ENCODE data around the gene CRYBG1.

CRYBG1 gene

DNA sequence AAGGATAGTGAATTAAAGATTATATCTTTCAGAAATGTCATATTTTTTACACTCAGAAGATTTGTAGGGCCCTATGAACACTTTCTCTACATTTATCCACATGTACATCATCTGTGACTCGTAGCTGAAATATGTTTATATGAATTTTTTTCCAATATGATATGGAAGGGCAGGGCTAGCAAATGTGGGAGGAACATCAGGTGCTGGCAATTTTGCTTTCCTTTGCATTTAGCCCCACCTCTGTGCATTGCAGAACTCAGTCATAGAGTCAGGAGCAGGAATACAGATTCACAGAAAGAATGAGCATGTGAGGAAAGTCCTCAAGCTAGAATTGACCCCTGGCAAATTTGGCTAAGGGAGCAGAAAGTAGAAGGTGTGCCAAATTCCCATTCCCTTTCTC is 129.9 kb downstream of the CRYBG1 start:
- in situ Hi-C loops (cut with HindIII; ENCODE audit: low sequenced_read_pairs), result no loop called here
- no peak overlapping the region for H3K4me3 ChIP-seq (ENCODE audit: low read depth, low read length)
- TF ChIP-seq, protein P1, sequence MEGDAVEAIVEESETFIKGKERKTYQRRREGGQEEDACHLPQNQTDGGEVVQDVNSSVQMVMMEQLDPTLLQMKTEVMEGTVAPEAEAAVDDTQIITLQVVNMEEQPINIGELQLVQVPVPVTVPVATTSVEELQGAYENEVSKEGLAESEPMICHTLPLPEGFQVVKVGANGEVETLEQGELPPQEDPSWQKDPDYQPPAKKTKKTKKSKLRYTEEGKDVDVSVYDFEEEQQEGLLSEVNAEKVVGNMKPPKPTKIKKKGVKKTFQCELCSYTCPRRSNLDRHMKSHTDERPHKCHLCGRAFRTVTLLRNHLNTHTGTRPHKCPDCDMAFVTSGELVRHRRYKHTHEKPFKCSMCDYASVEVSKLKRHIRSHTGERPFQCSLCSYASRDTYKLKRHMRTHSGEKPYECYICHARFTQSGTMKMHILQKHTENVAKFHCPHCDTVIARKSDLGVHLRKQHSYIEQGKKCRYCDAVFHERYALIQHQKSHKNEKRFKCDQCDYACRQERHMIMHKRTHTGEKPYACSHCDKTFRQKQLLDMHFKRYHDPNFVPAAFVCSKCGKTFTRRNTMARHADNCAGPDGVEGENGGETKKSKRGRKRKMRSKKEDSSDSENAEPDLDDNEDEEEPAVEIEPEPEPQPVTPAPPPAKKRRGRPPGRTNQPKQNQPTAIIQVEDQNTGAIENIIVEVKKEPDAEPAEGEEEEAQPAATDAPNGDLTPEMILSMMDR (IDR thresholded peaks at IDR 0.05; ENCODE audit: low read depth, low read length), result no peak

GRCh38 chr6:106490974-106491373 is 130.5 kb downstream of the CRYBG1 start:
- TF ChIP-seq, protein P1 (IDR thresholded peaks at IDR 0.05; ENCODE audit: low read depth, low read length), result no peak
- in situ Hi-C loops (cut with HindIII; ENCODE audit: low sequenced_read_pairs), result no loop called here
- DNase-seq (ENCODE audit: low read depth, low spot score), result no peak
- no peak overlapping the region for H3K4me3 ChIP-seq (ENCODE audit: low read depth, low read length)

More for the DNA sequence above, 129.9 kb downstream of the CRYBG1 start:
- no peak for DNase-seq (ENCODE audit: low read depth, low spot score)

GRCh38 chr6:106495014-106495413 is 134.5 kb downstream of the CRYBG1 start:
- no peak overlapping the region for H3K4me3 ChIP-seq (ENCODE audit: low read depth, low read length)
- TF ChIP-seq, protein P1 (IDR thresholded peaks at IDR 0.05; ENCODE audit: low read depth, low read length), result no peak
- no peak for DNase-seq (ENCODE audit: low read depth, low spot score)
- in situ Hi-C loops (cut with HindIII; ENCODE audit: low sequenced_read_pairs), result no loop called here

- in situ Hi-C loops (cut with HindIII; ENCODE audit: low sequenced_read_pairs), result no loop called here
- DNase-seq (ENCODE audit: low read depth, low spot score), result no peak
- TF ChIP-seq, protein P1 (IDR thresholded peaks at IDR 0.05; ENCODE audit: low read depth, low read length), result no peak
- H3K4me3 ChIP-seq (ENCODE audit: low read depth, low read length), result no peak overlapping the region
These were observed 136.3 kb downstream of the CRYBG1 start for GRCh38 chr6:106496823-106497222.

DNA sequence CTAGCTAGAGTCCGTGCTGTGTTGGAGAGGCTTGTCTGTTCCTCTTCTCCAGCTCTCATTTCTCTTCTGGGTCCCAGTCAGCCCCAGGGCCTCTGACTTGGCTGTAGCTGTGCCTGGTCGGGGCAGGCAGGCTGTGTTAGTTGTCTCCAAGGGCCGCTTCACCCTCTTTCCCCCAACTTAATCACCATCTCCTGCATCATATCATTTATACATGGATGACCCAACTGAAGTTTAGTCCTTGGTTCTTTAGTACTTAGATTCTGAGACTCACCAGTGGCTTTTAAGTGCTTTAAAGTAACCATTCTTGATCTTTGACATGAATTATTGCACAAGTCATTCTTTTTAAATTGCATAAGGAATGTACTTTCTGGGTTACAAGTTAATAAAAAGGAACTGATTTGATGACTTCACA is 141.4 kb downstream of the CRYBG1 start:
- in situ Hi-C loops (cut with HindIII; ENCODE audit: low sequenced_read_pairs), result no loop called here
- H3K4me3 ChIP-seq (ENCODE audit: low read depth, low read length), result no peak overlapping the region
- TF ChIP-seq, protein P1 (IDR thresholded peaks at IDR 0.05; ENCODE audit: low read depth, low read length), result no peak
- no peak for DNase-seq (ENCODE audit: low read depth, low spot score)

- DNase-seq (ENCODE audit: low read depth, low spot score), result no peak
- TF ChIP-seq, protein P1 (IDR thresholded peaks at IDR 0.05; ENCODE audit: low read depth, low read length), result no peak
- in situ Hi-C loops (cut with HindIII; ENCODE audit: low sequenced_read_pairs), result no loop called here
- H3K4me3 ChIP-seq (ENCODE audit: low read depth, low read length), result no peak overlapping the region
These were observed 142.0 kb downstream of the CRYBG1 start for GRCh38 chr6:106502559-106502958.

DNA sequence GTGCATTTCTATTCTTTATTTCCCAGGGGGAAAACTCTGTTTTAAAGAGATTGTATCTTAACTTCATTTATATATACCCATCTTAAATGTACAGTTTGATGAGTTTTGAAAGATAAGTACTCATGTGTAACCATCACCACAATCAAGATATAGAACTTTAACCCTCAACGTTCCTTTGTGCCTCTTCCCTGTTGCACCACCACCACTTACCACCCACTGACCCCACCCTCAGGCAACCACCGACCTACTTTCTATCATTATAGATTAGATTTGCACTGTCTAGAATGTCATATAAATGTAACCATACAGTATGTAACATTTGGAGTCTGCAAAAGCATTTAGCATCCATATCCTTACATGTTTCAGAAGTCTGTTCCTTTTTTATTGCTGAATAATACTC is 147.8 kb downstream of the CRYBG1 start:
- DNase-seq (ENCODE audit: low read depth, low spot score), result no peak
- in situ Hi-C loops (cut with HindIII; ENCODE audit: low sequenced_read_pairs), result no loop called here
- TF ChIP-seq, protein P1 (IDR thresholded peaks at IDR 0.05; ENCODE audit: low read depth, low read length), result no peak
- H3K4me3 ChIP-seq (ENCODE audit: low read depth, low read length), result no peak overlapping the region
